ENCODE results near the gene ERC2.

- peak; percentile 30 to 94 (median 72) for TF ChIP-seq CTCF (IDR thresholded peaks at IDR 0.05)
- TF ChIP-seq POLR2A (IDR thresholded peaks at IDR 0.05), result no peak
Measured at GRCh38 chr3:55897573-55898224, 570.6 kb downstream of the ERC2 start.
